OCI-LY1 (cell line): ENCODE results near the gene TNFRSF14.

Experiments
- H2AFZ ChIP-seq: fragments of 200-600 bp; sonication (generic), shearing (Covaris generic); 2 replicates; pipeline ENCODE4 v1.6.0; 2014; ENCODE audit warnings: antibody characterized with exemption, mild to moderate bottlenecking, low read length
- H3F3A ChIP-seq: fragments of 200-600 bp; sonication (generic), shearing (Covaris generic); 2 replicates; pipeline ENCODE4 v1.6.0; 2014; ENCODE audit warnings: mild to moderate bottlenecking, antibody characterized with exemption, low read length, moderate library complexity; ENCODE audit not compliant: insufficient read depth
- H3K27ac ChIP-seq: fragments of 200-600 bp; sonication (generic); 2 replicates; pipeline ENCODE4 v1.5.1; 2014; ENCODE audit warnings: low read length, mixed run types, mild to moderate bottlenecking, low read depth; ENCODE audit not compliant: poor library complexity, severe bottlenecking
- H3K27me3 ChIP-seq: fragments of 200-600 bp; sonication (generic); 2 replicates; pipeline ENCODE4 v1.6.0; 2014; ENCODE audit warnings: antibody characterized with exemption, mild to moderate bottlenecking, low read length, moderate library complexity; ENCODE audit not compliant: insufficient read depth
- H3K36me3 ChIP-seq: fragments of 200-600 bp; sonication (generic); 2 replicates; pipeline ENCODE4 v1.6.1; 2014; ENCODE audit warnings: mild to moderate bottlenecking, antibody characterized with exemption, low read length, moderate library complexity, mixed read lengths; ENCODE audit not compliant: insufficient read depth
- H3K4me1 ChIP-seq: fragments of 200-600 bp; sonication (generic); 2 replicates; pipeline ENCODE4 v1.5.1; 2014; ENCODE audit warnings: mild to moderate bottlenecking, low read length, moderate library complexity; ENCODE audit not compliant: insufficient read depth, severe bottlenecking
- H3K4me2 ChIP-seq: fragments of 200-600 bp; sonication (generic), shearing (Covaris generic); 2 replicates; pipeline ENCODE4 v1.6.1; 2014; ENCODE audit warnings: low read length
- H3K4me3 ChIP-seq: fragments of 200-600 bp; sonication (generic); 2 replicates; pipeline ENCODE4 v1.5.1; 2014; ENCODE audit warnings: low read length, low read depth, mild to moderate bottlenecking, mixed read lengths; ENCODE audit not compliant: poor library complexity, severe bottlenecking
- H3K79me2 ChIP-seq: fragments of 200-600 bp; shearing (Covaris generic); 2 replicates; pipeline ENCODE4 v1.6.1; 2016; ENCODE audit warnings: mixed run types, low read length, mixed read lengths; ENCODE audit not compliant: insufficient read depth
- H3K9ac ChIP-seq: fragments of 200-600 bp; sonication (generic), shearing (Covaris generic); 2 replicates; pipeline ENCODE4 v1.6.1; 2014; ENCODE audit warnings: mild to moderate bottlenecking, low read length, mixed read lengths
- H3K9me2 ChIP-seq: fragments of 200-600 bp; sonication (generic), shearing (Covaris generic); 2 replicates; pipeline ENCODE4 v1.6.1; 2014; ENCODE audit warnings: low read depth, mild to moderate bottlenecking, low read length, mixed read lengths
- H3K9me3 ChIP-seq: fragments of 200-600 bp; shearing (Covaris generic); 2 replicates; pipeline ENCODE4 v1.6.1; 2014; ENCODE audit warnings: low read length, mixed read lengths
- H4K20me1 ChIP-seq: fragments of 200-600 bp; sonication (generic), shearing (Covaris generic); 2 replicates; pipeline ENCODE4 v1.6.0; 2016; ENCODE audit warnings: mild to moderate bottlenecking, low read length; ENCODE audit not compliant: insufficient read depth
- EZH2 ChIP-seq: fragments of 200-600 bp; sonication (generic), shearing (Covaris generic); IDR thresholded peaks from 2 replicates; pipeline ENCODE4 v1.8.0; 2017; ENCODE audit warnings: borderline replicate concordance, mixed run types, mild to moderate bottlenecking, antibody characterized with exemption, low read length, moderate library complexity, mixed read lengths
- TF ChIP-seq, protein P1 (sequence below): fragments of 200-600 bp; sonication (generic), shearing (Covaris generic); IDR thresholded peaks from 2 replicates; pipeline ENCODE4 v1.5.1; 2017; ENCODE audit warnings: mild to moderate bottlenecking, antibody characterized with exemption, low read length, moderate library complexity, mixed read lengths

The TNFRSF14 gene

DNA sequence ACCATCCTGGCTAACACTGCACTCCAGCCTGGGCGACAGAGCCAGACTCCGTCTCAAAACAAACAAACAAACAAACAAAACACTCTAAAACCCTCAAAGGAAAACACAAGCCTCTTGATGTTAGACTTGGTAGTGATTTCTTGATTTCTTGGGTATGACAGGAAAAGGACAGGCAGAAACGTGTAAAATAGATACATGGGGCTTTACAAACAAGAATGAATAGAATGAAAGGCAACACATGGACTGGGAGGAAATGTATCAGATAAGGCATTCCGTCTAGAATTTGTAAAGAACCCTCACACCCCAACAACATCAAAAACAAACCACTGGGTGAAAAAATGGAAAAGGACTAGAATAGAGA lies 22.6 kb downstream of the TNFRSF14 start:
- Histone ChIP-seq H3K4me1 (peaks cover 28% of the 10 kb centered on the region), H3K9ac (no peak overlapping the region), H3K27ac (no peak overlapping the region), H3K9me3 (no peaks in the 10 kb centered on the region), H3K4me3 (no peak overlapping the region), H2AFZ (no peak overlapping the region), H3K4me2 (no peak overlapping the region), H3K27me3 (no peaks in the 10 kb centered on the region; the same call in 1 of the 2 replicates), H3F3A (no peaks in the 10 kb centered on the region), H4K20me1 (no peaks in the 10 kb centered on the region), H3K36me3 (no peaks in the 10 kb centered on the region), H3K79me2 (no peaks in the 10 kb centered on the region), H3K9me2 (no peaks in the 10 kb centered on the region)
- TF ChIP-seq EZH2, result no peak
- TF ChIP-seq, protein P1, sequence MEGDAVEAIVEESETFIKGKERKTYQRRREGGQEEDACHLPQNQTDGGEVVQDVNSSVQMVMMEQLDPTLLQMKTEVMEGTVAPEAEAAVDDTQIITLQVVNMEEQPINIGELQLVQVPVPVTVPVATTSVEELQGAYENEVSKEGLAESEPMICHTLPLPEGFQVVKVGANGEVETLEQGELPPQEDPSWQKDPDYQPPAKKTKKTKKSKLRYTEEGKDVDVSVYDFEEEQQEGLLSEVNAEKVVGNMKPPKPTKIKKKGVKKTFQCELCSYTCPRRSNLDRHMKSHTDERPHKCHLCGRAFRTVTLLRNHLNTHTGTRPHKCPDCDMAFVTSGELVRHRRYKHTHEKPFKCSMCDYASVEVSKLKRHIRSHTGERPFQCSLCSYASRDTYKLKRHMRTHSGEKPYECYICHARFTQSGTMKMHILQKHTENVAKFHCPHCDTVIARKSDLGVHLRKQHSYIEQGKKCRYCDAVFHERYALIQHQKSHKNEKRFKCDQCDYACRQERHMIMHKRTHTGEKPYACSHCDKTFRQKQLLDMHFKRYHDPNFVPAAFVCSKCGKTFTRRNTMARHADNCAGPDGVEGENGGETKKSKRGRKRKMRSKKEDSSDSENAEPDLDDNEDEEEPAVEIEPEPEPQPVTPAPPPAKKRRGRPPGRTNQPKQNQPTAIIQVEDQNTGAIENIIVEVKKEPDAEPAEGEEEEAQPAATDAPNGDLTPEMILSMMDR, result no peak

DNA sequence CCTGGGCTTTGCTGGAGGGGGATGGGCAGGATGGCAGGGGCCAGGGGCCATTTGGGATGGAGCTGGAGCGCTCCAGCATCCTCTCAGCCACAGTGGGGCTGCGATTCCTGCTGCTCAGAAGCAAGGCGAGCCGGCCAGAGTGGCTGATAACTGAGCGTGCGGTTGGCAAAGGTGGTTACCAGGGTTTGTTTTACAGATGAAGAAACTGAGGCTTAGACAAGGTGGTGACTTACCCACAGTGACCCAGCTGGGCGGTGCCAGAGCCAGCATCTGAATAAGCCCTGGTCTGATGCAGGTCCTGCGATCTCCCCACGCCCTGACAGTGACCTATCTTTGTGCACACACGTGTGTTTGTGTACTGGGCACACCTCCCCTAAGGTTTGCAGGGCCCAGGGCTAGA lies 24.5 kb downstream of the TNFRSF14 start:
- Histone ChIP-seq H2AFZ (no peak overlapping the region), H3K27me3 (no peaks in the 10 kb centered on the region; the same call in 1 of the 2 replicates), H3K4me3 (no peak overlapping the region), H3K4me1 (peaks cover 40% of the 10 kb centered on the region), H3K36me3 (no peaks in the 10 kb centered on the region), H3K9ac (no peak overlapping the region), H3K79me2 (no peaks in the 10 kb centered on the region), H3K9me2 (no peaks in the 10 kb centered on the region), H4K20me1 (no peaks in the 10 kb centered on the region), H3K4me2 (no peak overlapping the region), H3K9me3 (no peaks in the 10 kb centered on the region), H3K27ac (no peak overlapping the region), H3F3A (no peaks in the 10 kb centered on the region)
- TF ChIP-seq, protein P1, result no peak
- no peak for TF ChIP-seq EZH2

DNA sequence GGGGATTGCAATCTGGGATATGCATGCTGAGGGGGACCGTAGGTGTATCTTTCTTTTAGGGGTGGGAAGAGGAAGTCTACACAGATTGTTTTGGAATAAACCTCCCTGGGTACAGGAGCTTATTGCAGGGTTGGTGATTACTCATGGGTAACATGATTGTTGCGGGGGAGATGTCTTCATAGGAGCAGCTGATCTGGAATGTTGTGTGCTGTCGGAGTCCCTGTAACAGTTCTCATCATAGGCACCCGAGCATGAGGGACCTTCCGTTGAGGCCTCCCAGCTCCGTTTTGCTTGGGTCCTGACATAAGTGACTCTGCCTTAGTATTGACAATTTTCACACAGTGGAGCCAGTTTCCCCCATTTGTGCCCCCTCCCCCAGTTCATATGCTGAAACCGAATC lies 26.2 kb downstream of the TNFRSF14 start:
- Histone ChIP-seq H3K9me3 (no peaks in the 10 kb centered on the region), H3K9ac (no peak overlapping the region), H3K9me2 (no peaks in the 10 kb centered on the region), H3K4me3 (no peak overlapping the region), H2AFZ (no peak overlapping the region), H3K27ac (no peak overlapping the region), H3K4me1 (peaks cover 29% of the 10 kb centered on the region), H3F3A (no peaks in the 10 kb centered on the region), H3K27me3 (no peaks in the 10 kb centered on the region), H3K79me2 (no peaks in the 10 kb centered on the region), H3K36me3 (no peaks in the 10 kb centered on the region), H4K20me1 (no peaks in the 10 kb centered on the region), H3K4me2 (no peak overlapping the region)
- no peak for TF ChIP-seq EZH2

DNA sequence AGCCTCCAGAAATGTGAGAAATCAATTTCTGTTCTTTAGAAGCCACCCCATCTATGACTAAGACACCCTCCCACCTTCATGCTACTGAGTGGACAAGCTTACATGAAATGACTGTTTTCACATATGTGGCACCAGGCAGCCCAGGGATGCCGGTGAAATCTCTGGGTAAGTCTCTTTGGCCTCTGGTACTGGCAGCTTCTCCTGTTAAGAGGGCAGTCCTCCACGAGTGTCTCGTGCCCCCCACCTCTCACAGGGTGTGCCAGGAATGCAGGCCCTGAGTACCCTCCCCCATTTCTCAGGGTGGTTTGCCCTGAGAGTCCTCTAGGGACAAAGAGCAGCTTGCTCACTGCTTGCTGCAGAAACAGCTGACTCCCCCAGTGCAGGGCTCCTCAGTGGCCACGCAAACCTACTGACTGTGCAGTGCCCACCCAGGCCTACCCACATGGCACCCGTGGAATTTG lies 27.2 kb downstream of the TNFRSF14 start:
- TF ChIP-seq, protein P1, result no peak
- TF ChIP-seq EZH2, result no peak
- no peaks in the 10 kb centered on the region for H3K27me3 ChIP-seq
- peaks cover 21% of the 10 kb centered on the region for H3K4me1 ChIP-seq
- no peaks in the 10 kb centered on the region for H3K79me2 ChIP-seq
- no peaks in the 10 kb centered on the region for H3K36me3 ChIP-seq
- no peak overlapping the region for H3K9ac ChIP-seq
- no peaks in the 10 kb centered on the region for H3K9me2 ChIP-seq
- H3K27ac ChIP-seq, result no peak overlapping the region
- H2AFZ ChIP-seq, result no peak overlapping the region
- no peak overlapping the region for H3K4me2 ChIP-seq
- no peaks in the 10 kb centered on the region for H3K9me3 ChIP-seq
- H3K4me3 ChIP-seq, result no peak overlapping the region
- no peaks in the 10 kb centered on the region for H3F3A ChIP-seq
- no peaks in the 10 kb centered on the region for H4K20me1 ChIP-seq
